DOHH2 (cell line): Measurements from ENCODE around the gene KCNK18.
"Not testable (repeated sequence)": the region's sequence is repeated elsewhere in the genome, so short reads cannot be mapped to it uniquely, and the experiment has no call there.

Source experiments
- H3F3A ChIP-seq: fragments of 200-600 bp; sonication (generic), shearing (Covaris generic); 2 replicates; pipeline ENCODE4 v1.6.0; 2016; ENCODE audit warnings: antibody characterized with exemption, mild to moderate bottlenecking; ENCODE audit not compliant: control insufficient read depth, insufficient read depth
- H3K27ac ChIP-seq: fragments of 200-600 bp; sonication (generic); 2 replicates; pipeline ENCODE4 v1.5.1; 2014; ENCODE audit warnings: low read depth, mild to moderate bottlenecking, low read length, moderate library complexity
- H3K27me3 ChIP-seq: fragments of 200-600 bp; sonication (generic); 2 replicates; pipeline ENCODE4 v1.6.1; 2014; ENCODE audit warnings: mild to moderate bottlenecking, low read length, mixed read lengths; ENCODE audit not compliant: control insufficient read depth
- H3K36me3 ChIP-seq: fragments of 200-600 bp; sonication (generic); 2 replicates; pipeline ENCODE4 v1.6.1; 2014; ENCODE audit warnings: mild to moderate bottlenecking, low read length, moderate library complexity, mixed read lengths; ENCODE audit not compliant: control insufficient read depth
- H3K4me1 ChIP-seq: fragments of 200-600 bp; sonication (generic); 2 replicates; pipeline ENCODE4 v1.6.1; 2014; ENCODE audit warnings: mild to moderate bottlenecking, low read length, mixed read lengths; ENCODE audit not compliant: control insufficient read depth
- H3K4me2 ChIP-seq: fragments of 200-600 bp; sonication (generic); 2 replicates; pipeline ENCODE4 v1.6.0; 2014; ENCODE audit warnings: mild to moderate bottlenecking, low read length, moderate library complexity
- H3K4me3 ChIP-seq: fragments of 200-600 bp; sonication (generic); 2 replicates; pipeline ENCODE4 v1.5.1; 2014; ENCODE audit warnings: mild to moderate bottlenecking, low read length, mixed read lengths
- H3K79me2 ChIP-seq: fragments of 200-600 bp; sonication (generic); 2 replicates; pipeline ENCODE4 v1.6.1; 2014; ENCODE audit warnings: mild to moderate bottlenecking, low read length, mixed read lengths; ENCODE audit not compliant: control insufficient read depth
- H3K9me2 ChIP-seq: fragments of 200-600 bp; sonication (generic); replicated peaks from 2 replicates; pipeline ENCODE4 v1.6.1; 2014; ENCODE audit warnings: mild to moderate bottlenecking, low read length, mixed read lengths; ENCODE audit not compliant: control insufficient read depth
- H3K9me3 ChIP-seq: fragments of 200-600 bp; sonication (generic); 2 replicates; pipeline ENCODE4 v1.6.1; 2014; ENCODE audit warnings: antibody characterized with exemption, low read length, mixed read lengths; ENCODE audit not compliant: control insufficient read depth, insufficient read depth
- H4K20me1 ChIP-seq: fragments of 200-600 bp; sonication (generic); 2 replicates; pipeline ENCODE4 v1.6.0; 2014; ENCODE audit warnings: low read depth, mild to moderate bottlenecking, antibody characterized with exemption, low read length, moderate library complexity; ENCODE audit not compliant: control insufficient read depth, insufficient read depth
- EZH2phosphoT487 ChIP-seq: fragments of 200-600 bp; sonication (generic); IDR thresholded peaks from 2 replicates; pipeline ENCODE4 v1.6.1; 2017; ENCODE audit warnings: borderline replicate concordance, mild to moderate bottlenecking, antibody characterized with exemption, low read length, moderate library complexity, mixed read lengths
- TF ChIP-seq, protein P1 (sequence below): fragments of 200-600 bp; sonication (generic); IDR thresholded peaks from one replicate; pipeline ENCODE4 v1.5.1; 2014; ENCODE audit warnings: antibody characterized with exemption, mild to moderate bottlenecking, low read depth, low read length; ENCODE audit not compliant: poor library complexity, severe bottlenecking

KCNK18 gene

DNA sequence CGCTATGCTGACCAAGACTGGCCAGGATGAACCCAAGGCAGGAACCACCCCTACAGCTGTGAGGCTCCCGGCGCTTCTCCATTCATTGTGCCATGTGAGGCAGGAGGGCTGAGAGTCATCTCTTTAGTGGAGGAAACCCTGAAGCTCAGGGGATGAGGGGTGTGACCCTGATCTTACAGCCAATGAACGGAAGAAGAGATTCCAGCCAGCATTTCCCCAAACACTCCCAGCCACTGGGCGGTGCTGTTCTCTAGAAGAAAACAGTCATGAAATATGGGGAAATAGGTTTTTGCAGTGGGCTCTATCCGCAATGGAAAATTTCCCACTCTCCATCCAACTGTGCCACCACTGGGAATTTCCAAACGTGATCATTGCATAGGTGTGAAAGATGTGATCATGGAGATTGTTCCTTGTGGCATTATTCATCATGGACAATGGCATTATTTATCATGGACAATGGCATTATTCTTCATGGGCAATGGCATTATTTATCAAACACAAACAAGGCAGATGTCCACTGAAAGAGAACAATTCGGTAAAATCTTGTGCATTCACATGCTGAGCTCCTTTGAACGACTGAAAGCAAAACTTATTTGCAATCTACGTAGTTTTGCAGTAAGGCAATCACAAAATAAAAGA lies 29.6 kb downstream of the KCNK18 start:
- Histone ChIP-seq H3K27me3 (peaks cover 16% of the 10 kb centered on the region), H3K4me3 (no peak overlapping the region), H3F3A (no peaks in the 10 kb centered on the region), H3K79me2 (no peaks in the 10 kb centered on the region), H3K9me3 (no peaks in the 10 kb centered on the region), H4K20me1 (no peaks in the 10 kb centered on the region), H3K4me2 (no peak overlapping the region), H3K36me3 (no peaks in the 10 kb centered on the region), H3K27ac (no peak overlapping the region), H3K9me2 (no peaks in the 10 kb centered on the region), H3K4me1 (no peaks in the 10 kb centered on the region)
- TF ChIP-seq, protein P1, sequence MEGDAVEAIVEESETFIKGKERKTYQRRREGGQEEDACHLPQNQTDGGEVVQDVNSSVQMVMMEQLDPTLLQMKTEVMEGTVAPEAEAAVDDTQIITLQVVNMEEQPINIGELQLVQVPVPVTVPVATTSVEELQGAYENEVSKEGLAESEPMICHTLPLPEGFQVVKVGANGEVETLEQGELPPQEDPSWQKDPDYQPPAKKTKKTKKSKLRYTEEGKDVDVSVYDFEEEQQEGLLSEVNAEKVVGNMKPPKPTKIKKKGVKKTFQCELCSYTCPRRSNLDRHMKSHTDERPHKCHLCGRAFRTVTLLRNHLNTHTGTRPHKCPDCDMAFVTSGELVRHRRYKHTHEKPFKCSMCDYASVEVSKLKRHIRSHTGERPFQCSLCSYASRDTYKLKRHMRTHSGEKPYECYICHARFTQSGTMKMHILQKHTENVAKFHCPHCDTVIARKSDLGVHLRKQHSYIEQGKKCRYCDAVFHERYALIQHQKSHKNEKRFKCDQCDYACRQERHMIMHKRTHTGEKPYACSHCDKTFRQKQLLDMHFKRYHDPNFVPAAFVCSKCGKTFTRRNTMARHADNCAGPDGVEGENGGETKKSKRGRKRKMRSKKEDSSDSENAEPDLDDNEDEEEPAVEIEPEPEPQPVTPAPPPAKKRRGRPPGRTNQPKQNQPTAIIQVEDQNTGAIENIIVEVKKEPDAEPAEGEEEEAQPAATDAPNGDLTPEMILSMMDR, result peak; percentile 69
- no peak for TF ChIP-seq EZH2phosphoT487

DNA sequence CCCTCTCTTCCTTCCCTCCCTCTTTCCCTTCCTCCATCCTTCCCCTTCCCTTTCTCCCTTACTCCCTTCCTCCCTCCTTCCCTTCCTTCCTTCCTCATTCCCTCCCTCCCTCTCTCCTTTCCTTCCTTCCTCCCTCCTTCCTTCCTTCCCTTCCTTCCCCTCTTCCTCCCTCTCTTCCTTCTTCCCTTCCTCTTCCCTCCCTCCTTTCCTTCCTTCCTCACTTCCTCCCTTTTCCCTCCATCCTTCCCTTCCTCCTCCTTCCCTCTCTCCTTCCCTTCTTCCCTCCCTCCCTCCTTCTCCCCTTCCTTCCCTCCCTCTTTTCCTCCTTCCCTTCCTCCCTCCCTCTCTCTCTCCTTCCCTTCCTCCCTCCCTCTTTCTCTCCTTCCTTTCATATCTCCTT lies 30.9 kb downstream of the KCNK18 start:
- H3K4me3 ChIP-seq, result no peak overlapping the region
- TF ChIP-seq EZH2phosphoT487, result no peak
- TF ChIP-seq, protein P1, result no peak

DNA sequence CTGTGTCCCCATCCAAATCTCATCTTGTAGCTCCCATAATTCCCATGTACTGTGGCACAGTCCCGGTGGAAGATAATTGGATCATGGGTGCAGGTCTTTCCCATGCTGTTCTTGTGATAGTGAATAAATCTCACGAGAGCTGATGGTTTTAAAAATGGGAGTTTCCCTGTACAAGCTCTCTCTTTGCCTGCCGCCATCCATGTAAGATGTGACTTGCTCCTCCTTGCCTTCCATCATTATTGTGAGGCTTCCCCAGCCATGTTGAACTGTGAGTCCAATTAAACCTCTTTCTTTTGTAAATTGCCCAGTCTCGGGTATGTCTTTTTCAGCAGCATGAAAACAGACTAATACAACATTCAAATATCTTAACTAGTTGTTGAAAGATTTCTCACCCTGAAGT lies 32.8 kb downstream of the KCNK18 start:
- H3F3A ChIP-seq, H4K20me1 ChIP-seq: not testable (repeated sequence)
- peaks cover 24% of the 10 kb centered on the region for H3K27me3 ChIP-seq

More for the DNA sequence above, 30.9 kb downstream of the KCNK18 start:
- Histone ChIP-seq H3F3A (no peaks in the 10 kb centered on the region), H3K9me2 (no peaks in the 10 kb centered on the region), H3K36me3 (no peaks in the 10 kb centered on the region), H3K27ac (no peak overlapping the region), H3K4me1 (no peaks in the 10 kb centered on the region), H3K27me3 (peaks cover 19% of the 10 kb centered on the region), H3K9me3 (no peaks in the 10 kb centered on the region), H4K20me1 (no peaks in the 10 kb centered on the region), H3K79me2 (no peaks in the 10 kb centered on the region), H3K4me2 (no peak overlapping the region)

DNA sequence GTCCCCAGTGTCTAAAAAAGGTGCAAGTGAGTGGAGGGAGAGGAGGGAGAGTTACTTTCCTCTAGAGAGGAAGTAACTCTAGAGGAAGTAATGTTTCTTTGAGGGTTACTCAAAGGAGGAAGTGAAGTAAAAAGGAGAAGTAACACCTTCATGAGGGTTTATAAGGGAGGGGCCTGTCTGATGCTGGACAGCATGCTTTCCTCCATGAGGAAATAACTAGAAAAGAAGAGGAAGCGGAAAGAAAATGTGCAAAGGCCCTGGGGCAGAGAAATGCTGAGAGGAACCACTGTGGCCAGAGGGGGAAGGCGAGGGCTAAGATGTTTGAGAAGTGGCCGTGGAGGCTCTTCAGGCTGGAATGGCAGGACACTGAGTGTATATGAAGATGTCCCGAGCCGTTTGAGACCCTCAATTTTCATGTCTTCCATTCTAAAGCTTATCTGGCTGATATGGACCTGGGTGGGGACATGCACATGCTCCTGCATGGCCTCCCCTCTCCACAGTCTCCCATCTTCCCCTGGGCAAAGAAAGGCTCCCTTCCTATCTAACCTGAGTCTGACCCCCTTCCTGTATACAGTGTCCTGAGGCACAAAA lies 40.2 kb downstream of the KCNK18 start:
- H3K27me3 ChIP-seq, result peaks cover 24% of the 10 kb centered on the region
- peaks cover 6% of the 10 kb centered on the region; the same call in 1 of the 2 replicates for H3F3A ChIP-seq
- H3K4me2 ChIP-seq, result no peak overlapping the region
- no peaks in the 10 kb centered on the region for H3K79me2 ChIP-seq
- peaks cover 11% of the 10 kb centered on the region for H3K4me1 ChIP-seq
- TF ChIP-seq, protein P1, result no peak
- no peak for TF ChIP-seq EZH2phosphoT487
- H4K20me1 ChIP-seq, result no peaks in the 10 kb centered on the region
- no peak overlapping the region for H3K27ac ChIP-seq
- no peaks in the 10 kb centered on the region for H3K36me3 ChIP-seq
- H3K4me3 ChIP-seq, result no peak overlapping the region
- H3K9me2 ChIP-seq, result no peaks in the 10 kb centered on the region
- H3K9me3 ChIP-seq, result peaks cover 4% of the 10 kb centered on the region

More for the DNA sequence above, 32.8 kb downstream of the KCNK18 start:
- H3K4me1 ChIP-seq, H3K27ac ChIP-seq, H3K36me3 ChIP-seq, H3K4me3 ChIP-seq, H3K9me3 ChIP-seq, H3K9me2 ChIP-seq, H3K4me2 ChIP-seq, H3K79me2 ChIP-seq: not testable (repeated sequence)
